Measurements from ENCODE around the gene PGRMC2.

PGRMC2 gene

DNA sequence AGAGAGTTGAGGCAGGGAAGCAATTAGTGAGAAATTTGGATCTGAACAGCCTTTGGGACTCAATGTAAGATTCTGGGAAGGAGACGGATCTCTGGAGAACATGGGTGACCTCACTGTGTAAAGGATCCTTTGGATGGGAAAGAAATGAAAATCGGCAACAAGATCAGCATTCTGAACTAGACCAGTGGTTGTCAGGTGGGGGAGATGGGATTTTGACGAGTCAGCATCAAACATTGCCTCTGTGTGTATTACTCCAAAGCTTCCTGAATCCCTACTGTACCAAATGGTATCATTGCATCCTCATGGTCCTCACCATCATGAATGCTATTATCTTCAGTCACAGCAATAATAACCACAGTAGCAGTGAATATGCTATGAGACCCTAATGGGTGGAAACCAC lies 52.8 kb downstream of the PGRMC2 start:
- in situ Hi-C loops (cut with MboI; ENCODE audit: low pct_unique_long_range_greater_than_20kb, low sequenced_read_pairs), result no loop called here
- no peak for DNase-seq

DNA sequence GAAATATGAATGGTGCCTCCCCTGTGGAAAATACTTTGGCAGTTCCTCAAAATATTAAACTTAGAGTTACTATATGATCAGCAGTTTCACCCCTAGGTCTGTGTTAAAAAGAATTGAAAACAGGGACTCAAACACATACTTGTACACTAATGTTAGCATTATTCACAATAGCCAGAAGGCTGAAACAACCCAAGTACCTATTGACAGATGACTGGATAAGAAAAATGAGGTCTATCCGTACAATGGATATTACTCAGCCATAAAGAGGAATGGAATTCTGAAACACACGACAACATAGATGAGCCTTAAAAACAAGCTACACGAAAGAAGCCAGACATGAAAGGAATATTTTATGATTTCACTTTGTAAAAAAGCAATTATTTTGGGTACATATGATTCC lies 54.9 kb downstream of the PGRMC2 start:
- in situ Hi-C loops (cut with MboI; ENCODE audit: low pct_unique_long_range_greater_than_20kb, low sequenced_read_pairs), result no loop called here

DNA sequence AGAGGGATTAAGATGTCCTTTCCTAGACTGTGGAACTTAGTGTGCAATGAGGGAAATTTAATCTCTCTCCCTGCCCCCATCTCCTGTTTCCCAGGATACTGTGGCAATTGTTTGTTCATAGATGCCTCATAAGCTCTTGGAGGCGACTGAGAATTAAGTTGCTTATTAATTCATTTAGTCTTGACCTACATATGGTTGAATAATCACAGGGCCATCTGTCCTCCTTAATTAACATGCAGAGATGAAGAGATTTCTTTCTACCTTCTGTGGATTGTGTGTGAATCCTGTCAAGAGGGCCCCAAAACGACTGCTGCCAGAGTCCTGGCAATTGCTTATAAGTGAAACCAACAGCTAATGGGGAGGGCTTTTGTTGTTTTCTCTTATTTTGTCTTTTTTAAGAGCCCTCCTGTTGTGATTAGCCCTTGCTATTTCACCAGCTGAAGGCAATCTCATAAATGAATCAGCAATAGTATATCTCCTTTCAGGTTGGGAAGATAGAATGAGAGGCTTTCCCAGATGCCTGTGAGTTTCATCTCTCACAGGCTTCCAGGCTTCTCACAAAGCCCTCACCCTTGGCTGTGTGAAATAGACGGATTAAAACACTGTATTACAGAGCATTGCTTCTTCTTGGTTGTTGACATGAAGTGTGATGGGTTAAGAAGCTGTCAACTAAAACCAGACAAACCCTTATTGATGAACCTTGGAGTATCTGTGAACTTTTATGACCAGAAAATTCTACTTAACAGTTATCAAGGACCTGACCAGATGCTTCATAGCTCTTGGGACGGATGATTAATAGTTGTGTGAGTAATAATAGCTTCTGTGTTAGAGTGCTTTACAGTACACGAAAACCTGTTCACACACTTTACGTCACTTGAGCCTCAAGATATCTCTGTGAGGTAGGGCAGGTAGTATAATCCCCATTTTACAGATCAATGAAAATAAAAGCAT lies 58.5 kb downstream of the PGRMC2 start:
- DNase-seq, result no peak

More for the DNA sequence above, 54.9 kb downstream of the PGRMC2 start:
- DNase-seq, result no peak

DNA sequence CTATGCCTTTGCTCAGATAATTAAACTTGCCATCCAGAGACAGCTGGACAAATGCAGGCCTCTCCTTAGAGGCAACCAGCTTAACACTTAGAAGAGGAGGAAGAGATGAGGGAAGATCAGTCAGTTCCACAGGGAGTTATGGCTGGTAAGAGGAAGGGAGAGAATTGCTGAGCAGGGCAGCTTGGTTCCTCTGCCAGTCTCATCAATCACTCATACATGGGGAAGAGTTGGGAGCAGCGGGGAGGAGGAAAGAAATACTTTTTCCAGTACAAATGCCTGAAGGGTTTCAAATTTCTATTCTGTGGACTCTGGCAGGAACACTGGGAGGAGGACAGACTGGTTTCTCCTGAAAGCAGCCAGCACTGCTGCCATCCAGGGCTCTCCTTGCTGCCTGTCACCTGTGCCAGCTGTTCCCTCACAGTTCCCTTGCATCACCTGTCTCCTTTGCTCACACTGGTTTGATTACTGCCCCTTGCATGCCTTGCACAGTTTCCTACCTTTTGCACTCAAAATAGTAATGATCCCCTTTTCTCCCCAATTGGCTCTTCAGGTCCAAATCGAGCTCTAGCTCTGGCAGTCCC lies 59.5 kb downstream of the PGRMC2 start:
- no peak for DNase-seq
- in situ Hi-C loops (cut with MboI; ENCODE audit: low pct_unique_long_range_greater_than_20kb, low sequenced_read_pairs), result no loop called here

More for the DNA sequence above, 58.5 kb downstream of the PGRMC2 start:
- in situ Hi-C loops (cut with MboI; ENCODE audit: low pct_unique_long_range_greater_than_20kb, low sequenced_read_pairs), result no loop called here

- no peak for DNase-seq
Observed at GRCh38 chr4:128225148-128225547, 62.5 kb downstream of the PGRMC2 start.

GRCh38 chr4:128221586-128221985 lies 66.0 kb downstream of the PGRMC2 start:
- no peak for DNase-seq

More at GRCh38 chr4:128225148-128225547, 62.5 kb downstream of the PGRMC2 start:
- in situ Hi-C loops (cut with MboI; ENCODE audit: low pct_unique_long_range_greater_than_20kb, low sequenced_read_pairs), result no loop called here

DNA sequence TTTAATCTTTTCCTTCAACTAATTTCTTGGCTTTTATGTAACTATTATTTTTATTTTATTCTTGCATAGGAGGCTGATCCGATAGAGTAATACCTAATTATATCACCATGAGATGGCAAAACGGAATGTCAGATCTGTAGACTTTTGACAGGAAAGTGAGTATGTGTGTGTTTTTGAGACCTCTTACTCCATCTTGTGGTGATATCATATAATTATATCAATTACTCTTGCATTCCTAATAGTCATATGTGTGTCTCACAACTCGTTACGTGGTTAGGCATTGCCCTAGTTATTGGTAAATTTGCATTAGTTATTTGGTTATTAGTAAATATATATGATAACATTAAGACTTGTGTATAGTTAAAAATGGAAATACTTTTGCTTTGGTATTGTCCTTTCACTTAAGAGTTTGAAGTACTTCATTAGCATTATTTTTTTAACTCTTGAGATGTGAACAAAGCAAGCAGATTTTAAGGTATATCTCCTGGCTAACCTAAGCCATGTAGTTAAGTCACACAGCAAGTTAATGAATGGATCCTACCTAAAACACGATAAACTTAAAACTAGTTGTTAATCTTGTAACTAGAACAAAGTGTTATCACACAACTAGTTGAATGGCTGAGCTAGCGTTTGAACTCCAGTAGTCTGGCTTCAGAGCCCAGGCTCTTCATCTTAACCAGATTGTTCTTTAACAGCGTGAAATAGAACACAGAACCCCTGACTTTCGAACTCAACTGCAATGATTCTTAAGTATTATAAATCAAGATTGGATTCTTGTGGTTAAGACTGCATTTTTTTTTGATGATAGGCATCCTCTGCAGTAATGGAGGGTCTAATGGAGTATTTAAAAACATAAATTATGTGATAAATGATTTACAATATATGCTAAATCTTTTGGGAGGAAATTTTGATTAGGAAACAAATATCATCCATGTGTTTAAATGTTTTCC lies 67.1 kb downstream of the PGRMC2 start:
- in situ Hi-C loops (cut with MboI; ENCODE audit: low pct_unique_long_range_greater_than_20kb, low sequenced_read_pairs), result no loop called here
- DNase-seq, result peak; percentile 58

More at GRCh38 chr4:128221586-128221985, 66.0 kb downstream of the PGRMC2 start:
- in situ Hi-C loops (cut with MboI; ENCODE audit: low pct_unique_long_range_greater_than_20kb, low sequenced_read_pairs), result no loop called here

Measured in KBM-7 (cell line).